ENCODE data around the gene IRF7. TPM values are rescaled to one million over a fixed set of nuclear protein-coding genes. Genes with fewer than 3 reads are reported as not detected.
A peak's percentile ranks its signal among the peaks of the same experiment; 100 is the strongest.

Gene IRF7
- total and polyA plus RNA-seq, 12 donors: 4.5 to 48.4 (median 11.4) TPM

DNA sequence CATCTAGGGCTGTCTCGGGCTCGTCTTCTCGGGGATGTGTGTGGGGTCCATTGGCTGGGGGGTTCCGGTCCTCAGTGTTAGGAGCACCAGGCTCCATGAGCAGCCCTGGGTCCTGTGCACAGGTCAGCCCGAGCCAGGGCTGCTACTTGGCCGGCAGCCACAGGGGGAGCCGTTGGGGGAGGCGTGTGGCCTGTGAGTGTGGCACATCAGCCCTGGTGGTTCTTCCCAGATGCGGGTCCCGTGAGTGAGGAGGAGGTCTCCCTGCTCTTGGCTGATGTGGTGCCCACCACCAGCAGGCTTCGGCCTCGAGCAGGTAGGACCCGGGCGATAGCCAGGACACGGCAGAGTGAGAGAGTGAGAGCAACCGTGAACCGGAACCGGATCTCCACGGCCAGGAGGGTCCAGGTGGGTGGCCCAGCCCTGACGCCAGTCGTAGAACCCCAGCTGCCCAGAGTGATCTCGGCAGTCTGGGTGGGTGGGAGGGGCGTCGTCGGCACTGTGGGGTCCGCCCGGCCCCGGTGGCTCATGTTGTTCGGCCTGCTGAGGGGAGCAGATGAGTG is 18.5 kb downstream of the IRF7 start:
- Histone ChIP-seq H3K4me1 (no peaks in the 10 kb centered on the region), H3K27ac (no peak overlapping the region), H3K9me3 (no peaks in the 10 kb centered on the region), H3K4me3 (no peak overlapping the region), H3K36me3 (peaks cover 4 to 100% (median 69%) of the 10 kb centered on the region in 9 donors), H3K27me3 (no peaks in the 10 kb centered on the region)
- TF ChIP-seq, protein P1, sequence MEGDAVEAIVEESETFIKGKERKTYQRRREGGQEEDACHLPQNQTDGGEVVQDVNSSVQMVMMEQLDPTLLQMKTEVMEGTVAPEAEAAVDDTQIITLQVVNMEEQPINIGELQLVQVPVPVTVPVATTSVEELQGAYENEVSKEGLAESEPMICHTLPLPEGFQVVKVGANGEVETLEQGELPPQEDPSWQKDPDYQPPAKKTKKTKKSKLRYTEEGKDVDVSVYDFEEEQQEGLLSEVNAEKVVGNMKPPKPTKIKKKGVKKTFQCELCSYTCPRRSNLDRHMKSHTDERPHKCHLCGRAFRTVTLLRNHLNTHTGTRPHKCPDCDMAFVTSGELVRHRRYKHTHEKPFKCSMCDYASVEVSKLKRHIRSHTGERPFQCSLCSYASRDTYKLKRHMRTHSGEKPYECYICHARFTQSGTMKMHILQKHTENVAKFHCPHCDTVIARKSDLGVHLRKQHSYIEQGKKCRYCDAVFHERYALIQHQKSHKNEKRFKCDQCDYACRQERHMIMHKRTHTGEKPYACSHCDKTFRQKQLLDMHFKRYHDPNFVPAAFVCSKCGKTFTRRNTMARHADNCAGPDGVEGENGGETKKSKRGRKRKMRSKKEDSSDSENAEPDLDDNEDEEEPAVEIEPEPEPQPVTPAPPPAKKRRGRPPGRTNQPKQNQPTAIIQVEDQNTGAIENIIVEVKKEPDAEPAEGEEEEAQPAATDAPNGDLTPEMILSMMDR (IDR thresholded peaks at IDR 0.05): no peak
- intact Hi-C loops (cut with DNase I): no loop called here
- WGBS, 2 donors: 87 to 89% methylated on average over 29 of the region's 29 CpGs
- DNase-seq: no peak
- ATAC-seq: peak in 2 of 8 donors; percentile 8 to 14

DNA sequence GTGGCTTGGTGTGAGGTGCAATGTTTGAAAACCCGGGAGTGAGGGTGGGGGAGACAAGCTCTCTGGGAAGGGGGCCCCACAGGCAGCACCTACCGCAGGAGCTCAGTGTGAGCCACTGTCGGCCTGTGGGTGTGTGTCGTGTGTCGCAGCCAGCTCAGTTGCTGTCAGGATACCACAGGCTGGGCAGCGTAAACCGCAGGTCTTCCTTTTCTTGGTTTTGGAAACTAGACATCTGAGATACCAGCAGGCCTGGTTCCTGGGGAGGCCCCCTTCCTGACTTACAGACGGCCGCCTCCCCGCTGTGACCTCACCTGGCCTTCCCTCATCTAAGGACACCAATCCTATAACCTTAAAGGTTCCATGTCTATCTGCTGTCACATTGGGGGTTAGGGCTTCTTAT is 19.4 kb downstream of the IRF7 start:
- no peak for ATAC-seq
- intact Hi-C loops (cut with DNase I): no loop called here
- Histone ChIP-seq H3K36me3 (peaks cover 4 to 100% (median 65%) of the 10 kb centered on the region in 9 donors), H3K4me3 (no peak overlapping the region), H3K27me3 (no peaks in the 10 kb centered on the region), H3K4me1 (no peaks in the 10 kb centered on the region), H3K27ac (no peak overlapping the region), H3K9me3 (no peaks in the 10 kb centered on the region)
- TF ChIP-seq, protein P1 (IDR thresholded peaks at IDR 0.05): no peak
- 88 to 94% methylated on average over 10 of the region's 10 CpGs for WGBS, 2 donors
- no peak for DNase-seq

GRCh38 chr11:595400-595799 is 20.4 kb downstream of the IRF7 start:
- intact Hi-C loops (cut with DNase I): no loop called here

DNA sequence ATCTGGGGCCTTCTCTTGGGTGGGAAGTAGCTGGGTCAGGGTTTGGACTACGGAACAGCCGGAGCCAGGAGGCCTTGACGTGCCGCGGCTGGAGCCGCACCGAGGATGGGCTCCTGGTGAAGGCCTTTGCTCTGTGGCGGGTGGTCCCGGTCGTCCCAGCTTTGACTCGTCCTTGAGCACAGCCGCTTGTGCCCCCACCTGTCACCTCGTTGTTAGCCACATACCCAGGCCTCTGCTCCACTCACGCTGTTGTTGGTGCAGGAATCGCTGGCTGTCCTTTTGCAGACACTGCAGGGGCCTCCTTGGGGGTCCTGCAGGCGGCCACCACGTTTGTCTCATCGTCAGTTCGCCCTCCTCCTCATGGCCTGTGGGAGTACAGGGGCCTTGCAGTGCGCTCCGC is 22.4 kb downstream of the IRF7 start:
- 90 to 94% methylated on average over 21 of the region's 21 CpGs for WGBS, 2 donors
- no peaks in the 10 kb centered on the region for H3K9me3 ChIP-seq
- TF ChIP-seq, protein P1 (IDR thresholded peaks at IDR 0.05): no peak
- peaks cover 6 to 100% (median 65%) of the 10 kb centered on the region in 9 donors for H3K36me3 ChIP-seq
- no peak overlapping the region for H3K27ac ChIP-seq
- H3K27me3 ChIP-seq: no peaks in the 10 kb centered on the region
- intact Hi-C loops (cut with DNase I): no loop called here
- H3K4me1 ChIP-seq: peaks cover 0 to 8% (median 0%) of the 10 kb centered on the region in 9 donors
- ATAC-seq (no peak), DNase-seq (no peak)
- no peak overlapping the region for H3K4me3 ChIP-seq

More at GRCh38 chr11:595400-595799, 20.4 kb downstream of the IRF7 start:
- Histone ChIP-seq H3K4me3 (no peak overlapping the region), H3K4me1 (no peaks in the 10 kb centered on the region), H3K27ac (no peak overlapping the region), H3K9me3 (no peaks in the 10 kb centered on the region), H3K36me3 (peaks cover 4 to 100% (median 66%) of the 10 kb centered on the region in 9 donors), H3K27me3 (no peaks in the 10 kb centered on the region)
- WGBS, 2 donors: 92 to 95% methylated on average over 10 of the region's 10 CpGs
- ATAC-seq (no peak), DNase-seq (no peak)
- TF ChIP-seq, protein P1 (IDR thresholded peaks at IDR 0.05): no peak
